Prostate gland (tissue), 2 donors: ENCODE results near the gene TRIM37. TPM values are rescaled to one million over a fixed set of nuclear protein-coding genes. Genes with fewer than 3 reads are reported as not detected.

Experiments
- DNase-seq: peaks from one replicate; pipeline ENCODE4 v3.0.0-alpha.2; 2019; ENCODE audit warnings: low spot score
- H3K27ac ChIP-seq, 2 donors: fragments of 200-600 bp; sonication (generic); 2 replicates each; pipeline ENCODE4 v1.5.1; 2017 to 2019
- H3K27me3 ChIP-seq: fragments of 200-600 bp; sonication (generic); replicated peaks from 2 replicates; pipeline ENCODE4 v1.5.1; 2019; ENCODE audit not compliant: insufficient read depth
- H3K36me3 ChIP-seq, 2 donors: fragments of 200-600 bp; sonication (generic); 1 replicate in 1 of 2; 2 replicates in 1 of 2; pipeline versions ENCODE4 v1.5.1 to v1.8.1; 2017 to 2019
- H3K4me1 ChIP-seq: fragments of 200-600 bp; sonication (generic); replicated peaks from 2 replicates; pipeline ENCODE4 v1.5.1; 2019
- H3K4me3 ChIP-seq, 2 donors: fragments of 200-600 bp; sonication (generic); 2 replicates each; pipeline ENCODE4 v1.5.1; 2017 to 2019
- H3K9me3 ChIP-seq: fragments of 200-600 bp; sonication (generic); 2 replicates; pipeline ENCODE4 v1.5.1; 2017
- POLR2A ChIP-seq: fragments of 450-650 bp; IDR thresholded peaks from one replicate; pipeline ENCODE4 v1.6.1; 2016; ENCODE audit warnings: antibody characterized with exemption, mild to moderate bottlenecking
- POLR2AphosphoS5 ChIP-seq: sonication (generic); formaldehyde crosslinking; IDR thresholded peaks from one replicate; pipeline ENCODE4 v1.6.1; 2017; ENCODE audit warnings: antibody characterized with exemption
- WGBS: methylation state at CpG from one replicate; pipeline ENCODE4 v1.1.5; 2018; 5-methylcytosine and 5-hydroxymethylcytosine counted together
- intact Hi-C: fragments of 100-400 bp; cut with DNase I; formaldehyde crosslinking; loops from one replicate; pipeline ENCODE4 v1.14.2; 2022
- total RNA-seq, 2 donors: library from RNA; depleted of rRNA; stranded (reverse); fragments of >200 nt; gene quantifications; one replicate each; pipeline ENCODE4 v1.1.0, GENCODE V29; 2016
- TF ChIP-seq, protein P1 (sequence below), 4 experiments: fragments of 200-600 bp in 2 of 4; fragments of 450-650 bp in 2 of 4; sonication (generic) in 2 of 4; IDR thresholded peaks; 1 replicate in 3 of 4; 2 replicates in 1 of 4; pipeline ENCODE4 v1.5.1; 2016 to 2019; ENCODE audit warnings: antibody characterized with exemption in 4 of 4, mild to moderate bottlenecking in 2 of 4, moderate library complexity in 2 of 4

Gene TRIM37
- total RNA-seq, 2 donors from 2014 or later: 22.6 to 55.5 TPM

DNA sequence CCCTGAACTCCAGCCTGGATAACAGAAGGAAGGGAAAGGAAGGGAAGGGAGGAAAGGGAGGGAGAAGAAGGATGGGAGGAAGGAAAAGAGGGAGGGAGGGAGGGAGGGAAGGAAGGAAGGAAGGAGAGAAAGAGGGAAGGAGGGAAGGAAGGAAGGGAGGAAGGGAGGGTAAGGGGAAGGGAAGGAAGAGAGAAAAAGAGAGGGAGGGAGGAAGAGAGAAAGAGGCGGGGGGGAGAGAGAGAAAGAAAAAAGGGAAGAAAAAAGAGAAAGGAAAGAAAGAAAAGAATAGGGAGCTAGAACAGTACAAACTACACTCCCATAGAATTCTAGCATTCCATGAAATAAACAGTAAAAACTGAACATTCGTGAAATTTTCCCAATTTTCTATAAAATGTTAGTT lies 23.1 kb upstream of the TRIM37 start:
- Histone ChIP-seq H3K27ac (no peak overlapping the region), H3K9me3 (no peaks in the 10 kb centered on the region), H3K36me3 (no peaks in the 10 kb centered on the region), H3K27me3 (no peaks in the 10 kb centered on the region), H3K4me3 (no peak overlapping the region), H3K4me1 (no peaks in the 10 kb centered on the region)
- DNase-seq: no peak
- 42% methylated on average over 2 of the region's 2 CpGs for WGBS
- intact Hi-C loops: no loop called here
- TF ChIP-seq POLR2AphosphoS5 (no peak), POLR2A (no peak)
- TF ChIP-seq, protein P1, sequence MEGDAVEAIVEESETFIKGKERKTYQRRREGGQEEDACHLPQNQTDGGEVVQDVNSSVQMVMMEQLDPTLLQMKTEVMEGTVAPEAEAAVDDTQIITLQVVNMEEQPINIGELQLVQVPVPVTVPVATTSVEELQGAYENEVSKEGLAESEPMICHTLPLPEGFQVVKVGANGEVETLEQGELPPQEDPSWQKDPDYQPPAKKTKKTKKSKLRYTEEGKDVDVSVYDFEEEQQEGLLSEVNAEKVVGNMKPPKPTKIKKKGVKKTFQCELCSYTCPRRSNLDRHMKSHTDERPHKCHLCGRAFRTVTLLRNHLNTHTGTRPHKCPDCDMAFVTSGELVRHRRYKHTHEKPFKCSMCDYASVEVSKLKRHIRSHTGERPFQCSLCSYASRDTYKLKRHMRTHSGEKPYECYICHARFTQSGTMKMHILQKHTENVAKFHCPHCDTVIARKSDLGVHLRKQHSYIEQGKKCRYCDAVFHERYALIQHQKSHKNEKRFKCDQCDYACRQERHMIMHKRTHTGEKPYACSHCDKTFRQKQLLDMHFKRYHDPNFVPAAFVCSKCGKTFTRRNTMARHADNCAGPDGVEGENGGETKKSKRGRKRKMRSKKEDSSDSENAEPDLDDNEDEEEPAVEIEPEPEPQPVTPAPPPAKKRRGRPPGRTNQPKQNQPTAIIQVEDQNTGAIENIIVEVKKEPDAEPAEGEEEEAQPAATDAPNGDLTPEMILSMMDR (IDR thresholded peaks at IDR 0.05): no peak

DNA sequence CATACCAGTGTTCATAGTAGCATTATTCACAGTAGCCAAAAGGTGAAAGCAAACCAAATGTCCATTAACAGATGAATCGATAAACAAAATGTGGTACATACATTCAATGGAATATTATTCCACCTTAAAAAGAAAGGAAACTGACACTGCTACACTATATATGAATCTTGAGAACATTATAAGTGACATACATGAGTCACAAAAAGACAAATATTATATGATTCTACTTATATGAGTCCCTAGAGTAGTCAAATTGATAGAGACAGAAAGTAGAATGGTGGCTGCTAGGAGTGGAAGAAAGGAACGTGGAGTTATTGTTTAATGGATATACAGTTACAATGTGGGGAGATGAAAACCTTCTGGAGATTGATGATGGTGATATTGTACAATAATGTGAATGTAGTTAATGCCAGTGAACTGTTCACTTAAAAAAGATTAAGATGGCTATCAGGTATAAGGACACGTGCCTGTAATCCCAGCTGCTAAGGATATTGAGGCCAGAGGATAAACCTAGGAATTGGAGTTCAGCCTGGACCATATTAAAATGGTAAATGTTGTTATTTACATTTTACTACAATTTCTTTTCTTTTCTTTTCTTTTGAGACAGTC lies 20.2 kb upstream of the TRIM37 start:
- TF ChIP-seq POLR2A: no peak
- WGBS: 44% methylated on average over 3 of the region's 3 CpGs

DNA sequence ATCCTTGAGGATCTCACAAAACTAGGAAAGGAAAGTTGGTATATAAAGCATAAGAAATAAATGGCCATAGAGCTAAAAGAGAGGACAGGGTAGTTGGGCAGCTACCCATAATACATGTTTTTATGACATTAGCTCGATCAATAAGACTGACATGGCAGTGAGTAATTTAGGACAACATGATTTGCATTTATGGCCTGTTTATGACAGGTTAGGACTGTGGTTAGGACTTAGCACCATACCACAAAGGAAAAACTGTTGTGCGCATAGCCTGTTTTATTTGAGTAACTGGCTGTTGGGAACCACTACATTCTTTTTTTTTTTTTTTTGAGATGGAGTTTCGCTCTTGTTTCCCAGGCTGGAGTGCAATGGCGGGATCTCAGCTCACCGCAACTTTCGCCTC lies 18.0 kb upstream of the TRIM37 start:
- intact Hi-C loops: no loop called here
- WGBS: 95% methylated on average over 6 of the region's 6 CpGs
- H3K27me3 ChIP-seq: no peaks in the 10 kb centered on the region
- H3K36me3 ChIP-seq: no peaks in the 10 kb centered on the region
- H3K9me3 ChIP-seq: no peaks in the 10 kb centered on the region
- DNase-seq: no peak
- no peak overlapping the region for H3K27ac ChIP-seq
- H3K4me3 ChIP-seq: no peak overlapping the region
- no peaks in the 10 kb centered on the region for H3K4me1 ChIP-seq
- TF ChIP-seq POLR2A: no peak
- TF ChIP-seq, protein P1 (IDR thresholded peaks at IDR 0.05): no peak
- TF ChIP-seq POLR2AphosphoS5: no peak

More for the DNA sequence above, 20.2 kb upstream of the TRIM37 start:
- Histone ChIP-seq H3K4me3 (no peak overlapping the region), H3K4me1 (no peaks in the 10 kb centered on the region), H3K9me3 (no peaks in the 10 kb centered on the region), H3K27ac (no peak overlapping the region), H3K27me3 (no peaks in the 10 kb centered on the region), H3K36me3 (no peaks in the 10 kb centered on the region)
- DNase-seq: no peak
- intact Hi-C loops: no loop called here

DNA sequence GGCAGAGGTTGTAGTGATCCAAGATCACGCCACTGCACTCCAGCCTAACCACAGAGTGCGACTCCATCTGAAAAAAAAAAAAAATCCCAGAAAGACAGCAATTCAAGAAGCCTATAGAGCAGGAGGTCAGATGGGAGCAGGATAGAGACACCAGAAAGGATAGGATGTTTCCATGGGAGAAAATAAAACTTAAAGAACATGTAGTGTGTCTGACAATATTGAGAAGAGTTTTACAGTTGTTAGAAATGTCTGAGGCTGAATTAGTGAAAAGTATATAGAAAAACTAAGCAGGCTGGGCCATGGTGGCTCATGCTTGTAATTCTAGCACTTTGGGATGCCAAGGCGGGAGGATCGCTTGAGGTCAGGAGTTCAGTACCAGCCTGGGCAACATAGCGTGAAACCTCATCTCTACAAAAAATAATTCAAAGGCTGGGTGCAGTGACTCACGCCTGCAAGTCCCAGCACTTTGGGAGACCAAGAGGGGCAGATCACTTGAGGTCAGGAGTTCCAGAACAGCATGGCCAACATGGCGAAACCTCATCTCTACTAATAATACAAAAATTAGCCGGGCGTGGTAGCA lies 15.3 kb upstream of the TRIM37 start:
- WGBS: 94% methylated on average over 9 of the region's 9 CpGs
- no peaks in the 10 kb centered on the region for H3K9me3 ChIP-seq

DNA sequence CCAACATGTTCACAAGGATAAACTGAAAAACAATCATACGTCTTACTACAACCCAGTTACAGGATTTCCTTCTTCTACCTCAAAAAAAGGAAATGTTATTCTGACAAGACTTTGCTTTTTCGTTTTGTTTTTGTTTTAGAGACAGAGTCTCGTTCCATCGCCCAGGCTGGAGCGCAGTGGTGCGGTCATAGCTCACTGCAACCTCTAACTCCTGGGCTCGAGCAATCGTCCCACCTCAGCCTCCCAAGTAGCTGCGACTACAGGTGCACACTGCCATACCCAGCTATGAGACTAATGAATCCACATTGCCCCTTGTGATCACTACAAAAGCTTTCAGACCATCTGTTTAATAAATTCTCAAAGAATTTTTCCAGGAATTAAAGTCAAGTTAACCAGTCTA lies 8.8 kb upstream of the TRIM37 start:
- no peak for TF ChIP-seq POLR2A
- TF ChIP-seq, protein P1 (IDR thresholded peaks at IDR 0.05): no peak
- H3K9me3 ChIP-seq: no peaks in the 10 kb centered on the region
- no peak for DNase-seq
- H3K27me3 ChIP-seq: no peaks in the 10 kb centered on the region
- H3K36me3 ChIP-seq: no peaks in the 10 kb centered on the region
- intact Hi-C loops: no loop called here
- 92% methylated on average over 9 of the region's 9 CpGs for WGBS
- no peak overlapping the region for H3K27ac ChIP-seq
- H3K4me3 ChIP-seq: no peak overlapping the region
- no peaks in the 10 kb centered on the region for H3K4me1 ChIP-seq

More for the DNA sequence above, 15.3 kb upstream of the TRIM37 start:
- Histone ChIP-seq H3K36me3 (no peaks in the 10 kb centered on the region), H3K4me3 (no peak overlapping the region), H3K27me3 (no peaks in the 10 kb centered on the region), H3K4me1 (no peaks in the 10 kb centered on the region), H3K27ac (no peak overlapping the region)
- no peak for TF ChIP-seq POLR2A
- TF ChIP-seq, protein P1 (IDR thresholded peaks at IDR 0.05): no peak
- no peak for TF ChIP-seq POLR2AphosphoS5
- no peak for DNase-seq
- intact Hi-C loops: no loop called here
